SU-DHL-6 (cell line): ENCODE data around the gene PDGFC.

Experiments used
- EZH2phosphoT487 ChIP-seq: fragments of 200-600 bp; sonication (generic), shearing (Covaris generic); conservative IDR thresholded peaks from 2 replicates; pipeline ENCODE4 v1.6.1; 2018; ENCODE audit warnings: mild to moderate bottlenecking, antibody characterized with exemption, low read length, moderate library complexity, mixed read lengths
- TF ChIP-seq, protein P1 (sequence below): fragments of 200-600 bp; sonication (generic); IDR thresholded peaks from one replicate; pipeline ENCODE4 v1.5.1; 2017; ENCODE audit warnings: antibody characterized with exemption, mild to moderate bottlenecking, low read length, moderate library complexity; ENCODE audit not compliant: insufficient read depth, poor library complexity, severe bottlenecking

DNA sequence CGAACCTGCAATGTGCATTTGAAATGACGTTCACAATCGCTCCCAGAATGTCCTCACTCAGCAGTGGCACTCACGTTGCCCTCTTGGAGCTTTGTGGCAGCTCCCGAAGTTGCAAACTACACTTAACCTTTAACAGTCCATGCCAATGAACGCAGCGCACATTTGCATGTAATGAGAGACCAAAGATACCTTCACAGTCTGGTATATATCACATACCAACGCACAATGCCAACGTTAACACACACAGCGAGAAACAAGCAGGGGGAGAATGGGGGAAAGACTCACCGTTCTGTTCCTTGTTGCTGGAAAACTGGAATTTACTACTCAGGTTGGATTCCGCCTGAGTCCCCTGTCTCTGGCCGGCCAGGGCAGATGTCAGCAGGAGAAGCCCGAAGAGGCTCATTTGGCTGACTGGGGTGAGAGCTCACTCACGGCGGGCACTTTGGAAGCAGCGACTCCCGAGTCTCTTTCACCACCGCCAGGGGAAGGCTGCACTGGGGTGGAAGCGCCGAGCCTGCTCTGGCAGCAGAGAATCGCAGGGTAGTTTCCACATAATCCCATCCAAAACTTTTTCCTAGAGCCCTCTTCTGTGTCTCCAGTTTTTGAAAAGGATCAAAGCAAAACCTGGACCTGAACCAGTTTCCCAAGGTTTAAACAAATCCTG is 966 bp downstream of the PDGFC start:
- TF ChIP-seq, protein P1, sequence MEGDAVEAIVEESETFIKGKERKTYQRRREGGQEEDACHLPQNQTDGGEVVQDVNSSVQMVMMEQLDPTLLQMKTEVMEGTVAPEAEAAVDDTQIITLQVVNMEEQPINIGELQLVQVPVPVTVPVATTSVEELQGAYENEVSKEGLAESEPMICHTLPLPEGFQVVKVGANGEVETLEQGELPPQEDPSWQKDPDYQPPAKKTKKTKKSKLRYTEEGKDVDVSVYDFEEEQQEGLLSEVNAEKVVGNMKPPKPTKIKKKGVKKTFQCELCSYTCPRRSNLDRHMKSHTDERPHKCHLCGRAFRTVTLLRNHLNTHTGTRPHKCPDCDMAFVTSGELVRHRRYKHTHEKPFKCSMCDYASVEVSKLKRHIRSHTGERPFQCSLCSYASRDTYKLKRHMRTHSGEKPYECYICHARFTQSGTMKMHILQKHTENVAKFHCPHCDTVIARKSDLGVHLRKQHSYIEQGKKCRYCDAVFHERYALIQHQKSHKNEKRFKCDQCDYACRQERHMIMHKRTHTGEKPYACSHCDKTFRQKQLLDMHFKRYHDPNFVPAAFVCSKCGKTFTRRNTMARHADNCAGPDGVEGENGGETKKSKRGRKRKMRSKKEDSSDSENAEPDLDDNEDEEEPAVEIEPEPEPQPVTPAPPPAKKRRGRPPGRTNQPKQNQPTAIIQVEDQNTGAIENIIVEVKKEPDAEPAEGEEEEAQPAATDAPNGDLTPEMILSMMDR: no peak
- no peak for TF ChIP-seq EZH2phosphoT487
